ENCODE data around the gene SNX20.

The SNX20 gene

GRCh38 chr16:50711862-50712559 is 30.9 kb upstream of the SNX20 start:
- TF ChIP-seq CTCF (IDR thresholded peaks at IDR 0.05; ENCODE audit: control insufficient read depth, insufficient read depth, low read depth, low read length, missing control alignments): no peak
- no peak overlapping the region for H3K4me3 ChIP-seq (ENCODE audit: control insufficient read depth, low read depth, low read length)
- DNase-seq (ENCODE audit: low read depth): no peak

- DNase-seq (ENCODE audit: low read depth): no peak
- TF ChIP-seq CTCF (IDR thresholded peaks at IDR 0.05; ENCODE audit: control insufficient read depth, insufficient read depth, low read depth, low read length, missing control alignments): no peak
- H3K4me3 ChIP-seq (ENCODE audit: control insufficient read depth, low read depth, low read length): no peak overlapping the region
Observed at GRCh38 chr16:50711040-50711439, 29.9 kb upstream of the SNX20 start.

GRCh38 chr16:50709980-50710379 is 28.9 kb upstream of the SNX20 start:
- no peak overlapping the region for H3K4me3 ChIP-seq (ENCODE audit: control insufficient read depth, low read depth, low read length)
- DNase-seq (ENCODE audit: low read depth): no peak
- TF ChIP-seq CTCF (IDR thresholded peaks at IDR 0.05; ENCODE audit: control insufficient read depth, insufficient read depth, low read depth, low read length, missing control alignments): no peak

GRCh38 chr16:50709061-50709684 is 28.1 kb upstream of the SNX20 start:
- no peak for TF ChIP-seq CTCF (IDR thresholded peaks at IDR 0.05; ENCODE audit: control insufficient read depth, insufficient read depth, low read depth, low read length, missing control alignments)
- DNase-seq (ENCODE audit: low read depth): no peak
- no peak overlapping the region for H3K4me3 ChIP-seq (ENCODE audit: control insufficient read depth, low read depth, low read length)

- TF ChIP-seq CTCF (IDR thresholded peaks at IDR 0.05; ENCODE audit: control insufficient read depth, insufficient read depth, low read depth, low read length, missing control alignments): no peak
- no peak for DNase-seq (ENCODE audit: low read depth)
- no peak overlapping the region for H3K4me3 ChIP-seq (ENCODE audit: control insufficient read depth, low read depth, low read length)
Observed at GRCh38 chr16:50708373-50709060, 27.4 kb upstream of the SNX20 start.

- H3K4me3 ChIP-seq (ENCODE audit: control insufficient read depth, low read depth, low read length): no peak overlapping the region
- DNase-seq (ENCODE audit: low read depth): no peak
Observed at GRCh38 chr16:50706250-50706649, 25.1 kb upstream of the SNX20 start.

More at GRCh38 chr16:50706250-50706649, 25.1 kb upstream of the SNX20 start:
- no peak for TF ChIP-seq CTCF (IDR thresholded peaks at IDR 0.05; ENCODE audit: control insufficient read depth, insufficient read depth, low read depth, low read length, missing control alignments)

Measured in AG09309 (cell line).